Endothelial cell of umbilical vein (primary cell): Measurements from ENCODE around the gene KRTAP5-6.

Experiments used
- CTCF ChIP-seq, 2 donors: IDR thresholded peaks; 1 replicate in 1 of 2; 2 replicates in 1 of 2; pipeline ENCODE4 v1.5.1; 2011; ENCODE audit warnings: low read length in 2 of 2, mild to moderate bottlenecking in 2 of 2, moderate library complexity in 2 of 2, control low read depth in 1 of 2, inconsistent platforms in 1 of 2, low read depth in 1 of 2; ENCODE audit not compliant: insufficient read depth in 1 of 2; ENCODE audit errors: extremely low read depth in 1 of 2
- EZH2 ChIP-seq: IDR thresholded peaks from 2 replicates; pipeline ENCODE4 v1.6.1; 2012; ENCODE audit warnings: borderline replicate concordance, low read depth, mild to moderate bottlenecking, moderate library complexity, low read length, inconsistent platforms; ENCODE audit not compliant: severe bottlenecking
- FOS ChIP-seq: IDR thresholded peaks from 2 replicates; pipeline ENCODE4 v1.6.1; 2011; ENCODE audit warnings: mild to moderate bottlenecking, low read length, moderate library complexity, borderline replicate concordance; ENCODE audit not compliant: insufficient read depth
- JUN ChIP-seq: IDR thresholded peaks from 2 replicates; pipeline ENCODE4 v1.6.1; 2011; ENCODE audit warnings: borderline replicate concordance, low read depth; ENCODE audit not compliant: insufficient read length, insufficient read depth
- MYC ChIP-seq: IDR thresholded peaks from one replicate; pipeline ENCODE4 v1.6.1; 2011; ENCODE audit warnings: mild to moderate bottlenecking, low read depth, low read length
- POLR2A ChIP-seq: IDR thresholded peaks from 2 replicates; pipeline ENCODE4 v1.6.1; 2012; ENCODE audit warnings: low read depth, mild to moderate bottlenecking, control low read depth, low read length
- POLR2AphosphoS5 ChIP-seq: IDR thresholded peaks from 2 replicates; pipeline ENCODE4 v1.6.1; 2012; ENCODE audit warnings: low read depth, mild to moderate bottlenecking, control low read depth, low read length, moderate library complexity; ENCODE audit not compliant: insufficient read depth

GRCh38 chr11:1670905-1671371 is 26.1 kb upstream of the KRTAP5-6 start:
- no peak for TF ChIP-seq EZH2
- TF ChIP-seq CTCF (IDR thresholded peaks at IDR 0.05; ENCODE audit: extremely low read depth in 1 of 2, insufficient read depth in 1 of 2, low read depth in 1 of 2, low read length in 2 of 2), result no peak
- no peak for TF ChIP-seq POLR2AphosphoS5
- no peak for TF ChIP-seq FOS
- no peak for TF ChIP-seq POLR2A
- TF ChIP-seq MYC, result no peak
- no peak for TF ChIP-seq JUN
